Brain pericyte (primary cell): ENCODE measurements around the gene PTPRT.
"Not testable (repeated sequence)": the region's sequence is repeated elsewhere in the genome, so short reads cannot be mapped to it uniquely, and the experiment has no call there.

Experiments
- DNase-seq: peaks from one replicate; pipeline ENCODE4 v3.0.0-alpha.2; 2012; ENCODE audit warnings: low read depth, low spot score

The PTPRT gene

DNA sequence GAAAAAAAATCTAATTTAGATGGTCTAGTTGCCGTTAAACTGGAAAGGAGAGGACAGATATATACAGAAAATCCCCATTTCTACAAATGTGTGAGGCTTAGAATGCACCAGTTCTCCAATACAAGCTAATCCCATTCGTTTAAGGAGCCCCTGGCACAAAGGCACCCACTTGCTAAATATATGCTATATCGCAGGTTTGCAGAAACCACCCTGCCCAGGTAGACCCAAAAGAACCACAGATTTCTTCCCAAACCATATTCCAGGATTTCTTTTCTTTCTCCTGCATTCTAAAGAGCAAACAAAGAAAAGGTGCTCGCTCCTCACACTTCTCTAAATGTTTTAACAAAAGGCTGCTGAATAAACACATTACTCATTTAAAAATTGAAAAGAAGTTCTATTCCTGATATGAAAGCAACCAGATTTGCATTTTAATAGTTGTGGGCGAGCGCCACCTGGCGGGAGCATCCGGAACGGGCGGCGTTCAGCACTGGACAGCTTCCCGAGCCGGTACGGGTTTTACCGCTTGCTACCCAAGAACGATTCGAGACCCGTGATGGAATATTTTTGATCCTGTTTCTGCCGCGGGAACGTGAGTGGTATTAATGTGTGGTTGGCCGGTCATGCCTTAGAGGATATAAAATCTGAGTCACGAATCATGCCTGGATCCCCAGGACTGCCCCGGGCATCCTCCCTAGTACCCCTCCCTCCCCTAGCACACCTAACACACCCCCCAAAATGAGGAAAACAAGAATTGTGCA, 2.1 kb downstream of the PTPRT start:
- DNase-seq: no peak

DNA sequence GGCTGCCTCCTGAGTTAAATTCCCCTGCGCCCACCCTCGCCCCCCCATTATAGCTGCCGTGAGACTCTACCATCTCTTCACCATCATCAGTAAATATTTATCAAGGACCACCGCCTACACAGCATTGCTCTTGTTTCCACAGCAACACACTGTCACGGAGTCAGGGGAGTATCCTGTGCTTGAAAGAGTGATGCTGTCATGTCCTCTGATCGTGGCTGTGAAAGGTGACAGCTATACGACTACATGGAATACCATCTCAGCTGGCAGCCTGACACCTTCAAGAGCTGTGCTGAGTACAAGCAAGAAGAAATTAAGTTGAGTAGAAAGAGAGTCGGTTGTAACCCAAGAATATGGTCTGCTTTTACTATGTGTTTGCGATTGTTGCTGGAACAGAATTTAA, 3.4 kb downstream of the PTPRT start:
- no peak for DNase-seq

DNA sequence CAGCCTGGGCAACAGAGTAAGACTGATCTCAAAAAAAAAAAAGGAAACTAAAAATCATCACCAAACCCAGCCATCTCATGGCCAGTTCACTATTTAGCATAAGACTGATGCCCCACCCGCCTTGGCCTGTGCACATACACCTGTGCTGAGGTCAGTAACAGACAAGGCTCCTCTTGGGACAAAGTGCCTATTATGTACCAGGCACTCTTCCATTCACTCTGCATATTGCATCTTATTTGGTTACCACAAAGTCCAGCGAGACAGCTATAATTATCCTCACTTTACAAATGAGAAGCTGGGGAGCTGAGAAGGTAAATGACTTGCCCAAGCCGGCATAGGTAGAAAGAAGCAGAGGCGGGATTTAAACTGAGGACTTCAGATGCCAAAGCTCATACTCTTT, 3.8 kb downstream of the PTPRT start:
- no peak for DNase-seq

DNA sequence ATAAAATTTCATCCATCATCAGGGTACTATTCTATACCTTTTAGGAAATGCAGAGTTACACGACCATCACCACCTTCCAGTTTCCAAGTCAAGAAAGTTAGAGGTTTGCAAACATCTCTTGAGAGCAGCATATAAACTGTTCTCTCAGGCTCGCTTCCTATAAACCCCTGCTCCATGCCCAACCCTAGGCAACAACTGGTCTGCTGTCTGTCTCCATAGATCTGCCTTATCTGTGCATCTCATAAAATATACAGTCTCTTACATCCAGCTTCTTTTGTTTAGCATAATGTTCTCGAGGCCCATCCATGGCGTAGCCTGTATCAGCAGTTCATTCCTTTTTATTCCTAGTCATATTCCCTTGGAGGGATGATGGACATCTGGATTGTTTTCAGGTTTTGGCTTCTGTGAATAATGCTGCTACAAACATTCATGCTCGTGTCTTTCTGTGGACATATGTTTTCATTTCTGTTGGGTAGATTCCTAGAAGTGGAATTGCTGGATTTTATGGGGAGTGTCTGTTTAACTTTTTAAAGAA, 6.1 kb downstream of the PTPRT start:
- no peak for DNase-seq

DNA sequence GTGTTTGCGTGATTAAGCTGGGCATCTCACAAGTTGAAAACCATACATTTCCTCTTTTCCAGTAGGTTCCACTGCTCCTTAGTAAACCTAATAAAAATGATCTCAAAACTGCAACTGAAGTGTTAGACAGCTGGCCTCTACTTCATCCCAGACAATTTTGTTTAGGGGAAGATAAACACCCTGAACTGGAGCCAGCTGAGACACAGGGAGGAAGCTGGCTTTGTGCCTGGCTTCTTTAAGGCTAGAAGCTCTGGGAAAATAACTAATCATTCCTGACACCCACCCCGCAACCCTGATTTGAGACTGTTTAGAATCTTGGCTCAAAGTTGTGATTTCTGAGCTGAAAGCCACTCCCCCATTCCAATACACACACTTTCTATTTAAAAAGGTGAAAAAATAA, 11.6 kb downstream of the PTPRT start:
- no peak for DNase-seq

DNA sequence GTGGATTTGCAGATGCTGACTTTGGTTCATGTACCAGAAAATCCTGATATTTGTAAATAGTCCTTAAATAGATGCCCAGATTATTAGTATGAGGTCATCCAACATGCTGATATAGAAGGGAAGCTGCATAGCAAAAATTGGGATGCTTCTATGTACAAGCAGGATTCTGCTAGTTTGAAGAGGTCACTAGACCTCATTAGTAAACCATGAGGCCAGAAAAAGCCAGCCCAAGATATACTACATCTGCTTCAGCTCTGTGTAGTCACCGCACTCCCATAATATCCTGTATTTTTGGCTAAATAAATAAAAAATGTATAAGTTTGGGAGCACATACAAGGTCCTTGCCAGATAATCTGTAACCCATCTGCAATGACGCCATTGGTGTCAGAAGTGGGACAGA, 13.0 kb downstream of the PTPRT start:
- no peak for DNase-seq

DNA sequence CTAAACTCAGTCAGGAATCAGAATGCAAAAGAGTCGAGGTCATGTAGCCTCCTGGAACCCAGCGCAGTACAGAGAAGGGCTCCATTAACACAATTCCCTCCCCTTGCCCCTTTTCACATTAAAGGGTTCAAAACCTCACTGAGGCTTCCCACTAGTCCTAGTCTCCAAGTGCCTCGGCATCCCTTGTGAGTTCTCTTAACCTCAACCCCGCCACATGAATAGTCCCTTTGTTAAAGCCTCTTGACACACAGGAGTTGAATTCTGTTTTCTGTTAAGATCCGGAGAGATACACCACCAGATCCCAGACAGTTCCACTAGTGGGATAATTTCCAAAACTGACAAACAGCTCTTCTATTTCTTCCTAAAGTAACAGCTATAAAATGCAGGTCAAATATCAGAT, 17.8 kb downstream of the PTPRT start:
- no peak for DNase-seq

DNA sequence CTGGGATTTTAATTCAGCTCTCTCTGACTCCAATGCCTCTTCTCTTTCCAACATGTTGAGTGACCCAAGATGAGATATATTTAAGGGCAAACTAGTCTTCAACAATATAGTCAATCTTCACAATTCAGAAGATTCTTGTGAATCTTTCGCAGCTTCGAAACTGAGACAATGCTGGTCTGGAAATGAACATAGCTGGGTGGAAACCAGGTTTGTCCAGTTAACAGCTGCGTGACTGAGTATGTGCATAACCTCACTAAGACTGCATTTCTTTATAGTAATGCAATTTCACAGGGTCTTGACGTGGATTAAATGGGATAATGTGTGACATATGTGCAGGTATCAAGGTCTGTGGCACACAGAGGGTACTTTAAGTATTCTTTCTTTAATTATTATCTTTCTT, 18.9 kb downstream of the PTPRT start:
- no peak for DNase-seq

DNA sequence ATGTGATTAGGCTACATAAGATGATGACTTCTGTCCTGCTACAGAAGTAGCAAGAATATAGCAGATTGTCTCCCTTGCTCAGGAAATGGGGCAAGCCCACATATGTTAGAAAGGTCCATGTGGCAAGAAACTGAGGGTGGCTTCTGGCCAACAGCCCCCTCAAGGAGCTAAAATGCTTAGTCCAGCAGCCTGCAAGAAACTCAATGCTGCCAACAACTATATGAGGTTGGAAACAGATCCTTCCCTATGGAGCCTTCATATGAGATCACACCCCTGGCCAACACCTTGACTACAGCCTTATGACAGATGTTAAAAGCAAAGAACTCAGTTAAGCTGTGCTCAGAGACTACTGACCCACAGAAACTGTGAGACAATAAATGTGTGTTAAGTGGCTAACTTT, 22.1 kb downstream of the PTPRT start:
- DNase-seq: no peak

DNA sequence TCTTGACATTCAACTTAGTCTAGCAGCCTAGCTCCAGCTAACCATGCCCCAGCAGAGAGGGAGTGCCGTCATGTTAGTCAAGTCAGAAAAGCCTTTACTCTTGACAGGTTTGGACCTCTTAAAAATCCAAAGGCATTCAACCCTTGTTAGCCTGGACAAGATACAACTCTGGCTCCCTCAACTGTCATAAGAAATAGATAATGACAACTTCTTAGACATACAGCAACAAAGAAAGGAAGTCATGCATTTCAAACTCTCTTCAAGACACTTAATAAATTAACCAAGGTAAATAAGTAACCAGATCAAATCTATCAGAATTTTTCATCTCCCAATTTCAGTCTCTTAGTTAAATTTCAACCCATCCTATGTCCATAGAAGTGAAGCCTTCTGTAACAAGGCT, 22.7 kb downstream of the PTPRT start:
- no peak for DNase-seq

DNA sequence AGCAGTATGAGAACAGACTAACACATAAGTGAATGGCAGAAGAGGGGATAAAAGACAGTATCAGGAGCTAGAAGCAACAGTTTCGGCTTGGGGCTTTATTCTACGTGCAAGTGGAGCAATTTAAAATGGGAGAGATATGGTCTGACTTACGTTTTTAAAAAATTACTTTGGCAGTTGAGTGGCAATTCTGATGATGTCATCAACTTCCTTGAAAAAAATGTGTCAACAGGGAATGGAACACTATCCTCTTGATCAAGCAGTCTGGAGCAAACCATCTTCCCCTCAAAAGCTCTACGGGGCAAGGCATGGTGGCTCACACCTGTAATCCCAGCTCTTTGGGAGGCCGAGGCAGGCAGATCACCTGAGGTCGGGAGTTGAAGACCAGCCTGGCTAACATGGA, 24.1 kb downstream of the PTPRT start:
- DNase-seq: no peak

DNA sequence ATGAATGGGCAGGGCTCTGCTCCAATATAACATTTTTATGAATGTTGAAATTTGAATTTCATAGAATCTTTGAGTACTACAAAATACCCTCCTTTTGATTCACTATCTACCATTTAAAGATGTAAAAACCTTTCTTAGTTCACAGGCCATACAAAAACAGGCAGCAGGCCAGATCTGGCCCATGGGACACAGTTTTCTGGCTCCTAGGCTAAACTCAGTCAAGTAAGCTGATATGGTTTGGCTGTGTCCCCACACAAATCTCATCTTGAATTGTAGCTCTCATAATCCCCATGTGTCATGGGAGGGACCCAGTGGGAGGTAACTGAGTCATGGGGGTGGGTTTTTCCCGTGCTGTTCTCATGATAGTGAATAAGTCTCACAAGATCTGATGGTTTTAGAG, 25.0 kb downstream of the PTPRT start:
- DNase-seq: not testable (repeated sequence)

DNA sequence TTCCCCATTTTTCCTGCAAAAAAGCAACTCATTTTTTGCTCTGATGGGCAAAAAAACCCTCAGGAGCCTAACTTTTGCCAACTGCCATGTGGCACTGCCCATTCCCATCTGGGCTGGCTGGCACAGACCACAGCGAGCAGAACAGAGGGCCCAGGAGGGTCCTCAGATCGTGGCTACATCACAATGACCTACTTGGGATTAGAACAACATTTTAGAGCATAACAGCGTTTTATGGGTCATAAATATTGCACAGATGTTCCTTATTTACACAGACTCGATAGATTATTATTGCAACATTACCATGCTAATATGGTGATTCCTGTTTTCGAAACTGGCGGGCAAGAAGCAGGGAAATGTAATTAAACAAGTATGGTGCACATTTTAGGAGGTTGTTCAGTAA, 28.0 kb downstream of the PTPRT start:
- no peak for DNase-seq

DNA sequence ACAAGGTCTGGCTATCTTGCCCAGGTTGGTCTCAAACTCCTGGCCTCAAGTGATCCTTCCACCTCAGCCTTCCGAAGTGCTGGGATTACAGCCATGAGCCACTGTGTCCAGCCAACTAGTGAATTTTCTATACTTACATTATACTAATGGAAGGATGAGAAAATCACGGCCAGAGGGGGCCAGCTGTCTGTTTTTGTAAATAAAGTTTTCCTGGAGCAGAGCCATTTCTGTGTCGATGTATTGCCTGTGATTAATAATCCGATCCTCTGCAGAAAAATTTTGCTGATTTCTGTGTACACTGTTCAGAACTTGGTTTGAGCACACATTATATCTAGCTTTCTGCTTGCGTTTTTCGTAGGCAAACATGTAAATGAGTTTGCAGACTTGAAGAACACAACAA, 28.8 kb downstream of the PTPRT start:
- DNase-seq: no peak

DNA sequence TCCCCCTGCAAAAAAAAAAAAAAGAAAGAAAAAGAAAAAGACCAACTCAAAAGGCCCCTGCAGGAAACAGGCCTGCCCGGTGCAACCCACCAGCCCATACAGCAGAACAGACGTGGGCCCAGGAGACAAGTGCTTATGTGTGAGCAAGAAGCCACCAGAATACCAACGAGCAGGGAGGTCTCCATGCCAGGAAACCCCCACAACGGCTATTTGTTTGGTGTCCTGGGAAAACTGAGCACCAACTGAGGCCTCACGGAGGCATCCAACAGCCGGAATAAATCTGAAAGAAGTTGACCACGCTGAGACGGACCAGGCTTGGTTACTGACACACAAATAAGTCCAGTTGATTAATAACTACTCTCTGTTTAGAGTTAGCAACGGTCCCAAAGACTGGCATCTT, 29.7 kb downstream of the PTPRT start:
- no peak for DNase-seq

DNA sequence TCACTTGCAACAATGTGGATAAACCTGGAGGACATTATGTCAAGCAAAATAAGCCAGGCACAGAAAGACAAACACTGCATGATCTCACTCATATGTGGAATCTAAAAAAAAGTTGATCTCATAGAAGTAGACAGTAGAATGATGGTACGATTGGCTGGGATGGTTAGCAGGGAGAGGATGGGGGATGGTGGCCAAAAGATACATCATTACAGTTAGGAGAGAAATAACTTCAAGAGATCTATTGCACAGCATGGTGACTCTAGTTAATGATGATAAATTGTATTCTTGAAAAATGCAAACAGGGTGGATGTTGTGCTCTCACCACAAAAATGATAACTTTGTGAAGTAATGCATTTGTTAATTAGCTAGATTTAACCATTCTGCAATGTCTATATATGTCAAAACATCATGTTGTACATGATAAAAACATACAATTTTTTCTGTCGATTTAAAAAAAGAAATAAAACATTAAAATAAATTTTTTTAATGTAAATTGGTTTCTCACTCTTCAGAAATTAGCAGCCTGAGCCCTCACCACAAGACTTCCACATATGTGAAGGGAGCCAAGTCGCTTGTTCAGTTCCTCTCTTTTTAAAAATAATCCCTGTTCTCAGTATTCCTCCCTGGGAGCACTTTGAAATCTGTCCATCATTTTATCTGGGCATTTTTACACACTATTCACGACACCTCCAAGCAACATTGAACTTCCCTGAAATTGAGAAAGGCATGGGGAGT, 34.2 kb downstream of the PTPRT start:
- DNase-seq: no peak

DNA sequence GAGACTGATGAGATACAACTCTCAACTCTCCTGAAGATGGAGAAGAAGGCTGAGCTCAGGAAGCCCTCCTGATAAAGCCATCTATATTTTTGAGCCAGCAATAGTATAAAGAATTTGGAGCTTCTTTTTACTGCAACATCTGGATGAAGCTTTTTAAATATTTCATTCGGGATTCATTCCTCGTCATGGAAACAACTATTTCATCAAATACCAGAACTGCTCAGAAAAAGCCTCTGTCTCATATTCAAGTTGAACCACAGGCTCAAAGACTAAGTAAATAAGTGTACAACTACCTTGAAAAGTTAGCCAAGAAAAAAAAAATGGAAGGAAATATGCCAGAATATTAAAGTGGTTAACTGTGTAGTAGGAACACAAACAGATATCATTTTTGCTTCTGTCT, 37.8 kb downstream of the PTPRT start:
- DNase-seq: no peak

DNA sequence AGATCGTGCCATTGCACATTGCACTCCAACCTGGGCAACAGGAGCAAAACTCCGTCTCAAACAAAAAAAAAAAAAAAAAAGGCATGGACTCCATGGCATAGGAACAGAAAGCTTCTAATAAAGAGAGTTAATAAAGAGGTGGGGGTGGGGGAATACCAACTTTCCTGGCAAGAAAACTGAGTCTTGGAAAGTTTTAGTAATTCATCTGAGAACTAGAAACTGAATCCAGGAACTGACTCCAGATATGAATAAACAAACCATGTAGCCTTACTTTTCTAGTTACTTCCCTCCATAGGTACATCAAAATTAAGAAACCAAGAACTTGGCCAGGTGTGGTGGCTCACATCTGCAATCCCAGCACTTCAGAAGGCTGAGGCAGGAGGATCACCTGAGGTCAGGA, 38.5 kb downstream of the PTPRT start:
- no peak for DNase-seq

DNA sequence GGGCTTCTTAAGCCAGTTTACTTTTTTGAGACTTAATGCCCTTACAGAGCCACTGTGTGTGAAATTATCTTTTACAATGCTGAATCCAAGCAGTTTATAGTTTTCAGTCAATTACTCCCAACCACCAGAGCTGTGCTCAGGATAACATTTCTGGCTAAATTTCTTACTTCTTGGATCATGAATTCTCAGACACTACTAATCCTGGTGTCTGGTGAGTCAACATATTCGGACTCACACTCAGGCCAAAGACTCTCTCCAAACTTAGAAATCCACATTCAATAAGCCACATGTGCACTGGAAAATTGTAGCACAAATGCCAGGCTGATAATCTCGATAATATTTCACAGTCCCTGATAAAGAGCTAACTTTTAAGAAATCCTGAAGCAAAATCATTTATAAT, 49.0 kb downstream of the PTPRT start:
- no peak for DNase-seq

DNA sequence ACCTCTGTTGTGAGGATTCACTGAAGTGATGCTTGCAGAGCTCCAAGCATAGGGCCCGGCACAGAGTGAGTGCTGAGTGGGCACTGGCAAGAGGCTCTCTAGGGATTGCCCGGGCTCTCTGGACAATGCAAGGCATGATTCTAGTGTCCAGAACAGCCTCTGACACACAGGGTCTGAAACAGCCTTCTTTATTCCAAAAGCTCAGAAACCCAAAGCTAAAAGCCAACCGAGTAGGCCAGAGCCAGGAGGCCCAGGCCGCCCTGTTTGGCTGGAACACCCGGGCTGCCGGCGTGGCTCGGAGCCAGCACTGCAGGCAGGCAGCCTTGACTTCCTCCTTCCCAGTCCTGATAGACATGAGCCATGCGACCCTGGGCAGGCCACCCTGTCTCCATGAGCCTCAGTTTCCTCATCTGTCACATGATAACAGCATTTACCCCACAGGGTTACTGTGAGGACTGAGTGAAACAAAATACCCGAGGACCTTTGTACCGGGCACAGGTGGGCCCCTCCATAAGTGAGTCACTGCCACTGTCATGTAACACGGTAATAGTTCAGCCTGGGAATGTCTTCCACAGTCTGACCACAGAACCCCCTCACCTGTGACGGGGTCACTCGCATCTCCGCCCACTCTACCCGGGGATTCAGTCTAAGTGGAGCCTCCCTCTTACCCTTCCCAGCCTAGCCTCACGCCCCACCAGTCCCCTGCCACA, 51.5 kb downstream of the PTPRT start:
- DNase-seq: no peak

DNA sequence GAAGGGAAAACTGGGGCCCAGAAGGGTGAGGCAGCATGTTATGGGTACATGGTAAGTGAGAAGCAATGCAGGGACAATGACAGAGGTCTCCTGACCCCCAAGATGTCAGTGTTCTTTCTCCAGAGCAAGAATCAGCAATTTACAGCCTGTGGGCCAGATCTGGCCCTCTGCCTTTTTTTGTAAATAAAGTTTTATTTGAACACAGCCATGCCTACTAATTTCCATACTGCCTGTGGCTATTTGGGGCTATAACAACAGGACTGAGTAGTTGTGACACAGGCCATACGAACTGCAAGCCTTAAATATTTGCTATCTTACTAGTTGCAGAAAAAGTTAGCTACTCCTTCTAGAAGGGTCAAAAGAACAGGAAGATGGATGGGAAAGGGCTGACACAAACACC, 52.5 kb downstream of the PTPRT start:
- no peak for DNase-seq

DNA sequence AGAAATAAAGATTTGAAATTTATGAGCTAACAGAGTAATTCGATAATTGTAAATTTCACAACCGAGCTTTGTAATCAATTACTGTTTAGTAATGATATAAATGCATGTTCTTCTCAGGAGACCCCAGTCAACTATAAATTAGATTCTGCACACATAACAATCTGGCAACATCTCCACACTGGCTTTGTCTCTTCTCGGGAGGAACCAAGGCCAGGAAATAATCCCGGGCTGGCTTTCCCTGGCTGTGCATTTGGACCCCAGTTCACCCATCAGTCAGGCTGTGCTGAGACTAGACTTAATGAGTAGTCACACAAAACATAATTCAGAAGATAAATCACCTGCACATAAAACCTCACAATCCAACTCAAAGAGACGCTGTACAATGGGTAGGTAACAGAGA, 65.5 kb downstream of the PTPRT start:
- no peak for DNase-seq

DNA sequence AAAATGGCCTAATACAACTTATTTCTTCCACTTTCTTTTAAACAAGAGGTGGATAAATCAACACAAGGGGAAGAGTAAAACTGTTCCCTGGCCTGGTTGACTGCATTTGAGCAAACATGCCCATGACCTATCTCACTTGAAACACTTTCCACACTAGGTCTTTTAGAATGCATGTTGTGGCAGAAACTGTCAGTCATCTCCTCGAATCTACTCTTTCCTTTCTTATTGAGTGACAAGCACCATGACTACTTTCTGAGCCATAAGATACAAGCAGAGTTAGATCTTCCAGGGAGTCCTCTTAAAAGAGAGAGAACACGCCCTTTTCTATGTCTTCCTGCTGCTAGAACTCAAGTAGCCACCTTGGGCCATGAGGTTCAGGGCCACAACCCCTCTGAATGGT, 66.5 kb downstream of the PTPRT start:
- DNase-seq: no peak
